Caco-2 (cell line): ENCODE results near the gene WDR1. TPM values are rescaled to one million over a fixed set of nuclear protein-coding genes. Genes with fewer than 3 reads are reported as not detected.

Experiments used
- BruUV-seq: library from RNA; stranded (reverse); fragments of 400-500 nt; replicated peaks from 2 replicates; lab custom pipeline; 2021; lab: Mats Ljungman, UMichigan
- CTCF ChIA-PET: fragments of 300-600 bp; sonication (Branson Sonifier 250); formaldehyde crosslinking; loops from one replicate; lab custom pipeline; 2022; ENCODE audit warnings: antibody characterized with exemption; lab: Charles Lee
- POLR2A ChIA-PET: fragments of 300-600 bp; sonication (Branson Sonifier 250); formaldehyde crosslinking; loops from one replicate; lab custom pipeline; 2022; ENCODE audit warnings: antibody characterized with exemption; lab: Charles Lee
- DNase-seq, 2 experiments: peaks; one replicate each; pipeline versions ENCODE4 v3.0.0 to v3.0.0-alpha.2; 2020 to 2022
- H3K27me3 ChIP-seq: replicated peaks from 2 replicates; pipeline ENCODE4 v1.6.0; 2011; ENCODE audit warnings: low read length; ENCODE audit not compliant: control insufficient read depth, insufficient read depth
- H3K36me3 ChIP-seq: 2 replicates; pipeline ENCODE4 v1.5.1; 2011; ENCODE audit warnings: low read length; ENCODE audit not compliant: control insufficient read depth, insufficient read depth
- H3K4me1 ChIP-seq: fragments of 250-450 bp; sonication (Bioruptor Pico); 2 replicates; pipeline ENCODE4 v1.5.1; 2020; ENCODE audit warnings: mild to moderate bottlenecking
- H3K4me3 ChIP-seq: 2 replicates; pipeline ENCODE4 v1.5.1; 2011; ENCODE audit warnings: low read depth, mild to moderate bottlenecking, control low read depth, low read length
- H3K9me3 ChIP-seq: fragments of 250-450 bp; sonication (Bioruptor Pico); 2 replicates; pipeline ENCODE4 v1.5.1; 2020; ENCODE audit warnings: mild to moderate bottlenecking, moderate library complexity
- H3K27ac Mint-ChIP-seq: one replicate; pipeline ENCODE4 v1.8.0; 2022; ENCODE audit warnings: mixed read lengths; ENCODE audit not compliant: unreplicated experiment
- H3K27me3 Mint-ChIP-seq: one replicate; pipeline ENCODE4 v1.8.0; 2022; ENCODE audit warnings: mixed read lengths; ENCODE audit not compliant: insufficient read depth, unreplicated experiment
- H3K36me3 Mint-ChIP-seq: one replicate; pipeline ENCODE4 v1.8.0; 2022; ENCODE audit warnings: mild to moderate bottlenecking, mixed read lengths; ENCODE audit not compliant: insufficient read depth, unreplicated experiment
- H3K4me1 Mint-ChIP-seq: one replicate; pipeline ENCODE4 v1.8.0; 2022; ENCODE audit warnings: low read depth, mixed read lengths; ENCODE audit not compliant: unreplicated experiment
- H3K4me3 Mint-ChIP-seq: one replicate; pipeline ENCODE4 v1.8.0; 2022; ENCODE audit warnings: mild to moderate bottlenecking, moderate library complexity, mixed read lengths; ENCODE audit not compliant: unreplicated experiment
- H3K9me3 Mint-ChIP-seq: one replicate; pipeline ENCODE4 v1.8.0; 2022; ENCODE audit warnings: mixed read lengths; ENCODE audit not compliant: unreplicated experiment
- CTCF ChIP-seq, 2 experiments: fragments of 200-600 bp in 1 of 2; IDR thresholded peaks; 1 replicate in 1 of 2; 2 replicates in 1 of 2; pipeline versions ENCODE4 v1.5.1 to v1.8.0; 2011 to 2022; ENCODE audit warnings: antibody characterized with exemption in 1 of 2, control low read depth in 1 of 2, inconsistent platforms in 1 of 2, low read depth in 1 of 2, low read length in 1 of 2, mild to moderate bottlenecking in 1 of 2, moderate library complexity in 1 of 2; ENCODE audit not compliant: insufficient read depth in 1 of 2, severe bottlenecking in 1 of 2, unreplicated experiment in 1 of 2
- intact Hi-C: fragments of 100-400 bp; cut with micrococcal nuclease; formaldehyde crosslinking; loops from one replicate; pipeline ENCODE4 v1.10.0; 2022; ENCODE audit not compliant: unreplicated experiment
- total RNA-seq: library from RNA; stranded (reverse); gene quantifications from 2 replicates; pipeline ENCODE4 v1.2.3, GENCODE V29; 2022

The WDR1 gene
- total RNA-seq, 1 experiment from 2014 or later, result 250 TPM

- no TSS peak for BruUV-seq
- Mint-ChIP-seq H3K4me3 (no peak overlapping the region), H3K27ac (no peak overlapping the region), H3K9me3 (no peaks in the 10 kb centered on the region), H3K27me3 (no peaks in the 10 kb centered on the region), H3K4me1 (peaks cover 25% of the 10 kb centered on the region), H3K36me3 (no peaks in the 10 kb centered on the region)
- Histone ChIP-seq H3K4me3 (no peak overlapping the region), H3K36me3 (no peaks in the 10 kb centered on the region), H3K4me1 (peaks cover 33% of the 10 kb centered on the region), H3K9me3 (no peaks in the 10 kb centered on the region), H3K27me3 (no peaks in the 10 kb centered on the region)
- POLR2A ChIA-PET, result interaction anchor here (0.6 kb wide), 1 partner anchor 11 kb away, joined by 3 read pairs; no protein-coding TSS in a partner anchor
- TF ChIP-seq CTCF (IDR thresholded peaks at IDR 0.05; ENCODE audit: insufficient read depth in 1 of 2, low read depth in 1 of 2, low read length in 1 of 2, severe bottlenecking in 1 of 2, unreplicated experiment in 1 of 2), result no peak
- CTCF ChIA-PET, result no interaction called here
- DNase-seq, result peak in 1 of 2 experiments; percentile 7
- intact Hi-C loops, result no loop called here
These were observed 85.5 kb downstream of the WDR1 start for GRCh38 chr4:10030972-10031667.

- intact Hi-C loops, result loop anchor here (2.0 kb wide), 1 partner anchor 15 kb away; no protein-coding TSS in a partner anchor
- ChIA-PET CTCF (no interaction called here), POLR2A (no interaction called here)
- Histone ChIP-seq H3K4me1 (peaks cover 42% of the 10 kb centered on the region), H3K4me3 (no peak overlapping the region), H3K27me3 (no peaks in the 10 kb centered on the region), H3K9me3 (no peaks in the 10 kb centered on the region), H3K36me3 (no peaks in the 10 kb centered on the region)
- H3K36me3 Mint-ChIP-seq, result no peaks in the 10 kb centered on the region
- no peaks in the 10 kb centered on the region for H3K9me3 Mint-ChIP-seq
- H3K27ac Mint-ChIP-seq, result peak overlapping the region; percentile 30
- H3K27me3 Mint-ChIP-seq, result no peaks in the 10 kb centered on the region
- DNase-seq, result no peak
- H3K4me1 Mint-ChIP-seq, result peaks cover 36% of the 10 kb centered on the region
- no peak overlapping the region for H3K4me3 Mint-ChIP-seq
- no TSS peak for BruUV-seq
- TF ChIP-seq CTCF (IDR thresholded peaks at IDR 0.05; ENCODE audit: insufficient read depth in 1 of 2, low read depth in 1 of 2, low read length in 1 of 2, severe bottlenecking in 1 of 2, unreplicated experiment in 1 of 2), result no peak
These were observed 87.2 kb downstream of the WDR1 start for GRCh38 chr4:10029403-10029802.

- no peaks in the 10 kb centered on the region for H3K9me3 ChIP-seq
- CTCF ChIA-PET, result no interaction called here
- intact Hi-C loops, result loop anchor here (2.0 kb wide), 1 partner anchor 16 kb away; no protein-coding TSS in a partner anchor
- Mint-ChIP-seq H3K4me3 (no peak overlapping the region), H3K27me3 (no peaks in the 10 kb centered on the region), H3K27ac (peak overlapping the region; percentile 30), H3K4me1 (peaks cover 41% of the 10 kb centered on the region), H3K36me3 (no peaks in the 10 kb centered on the region), H3K9me3 (no peaks in the 10 kb centered on the region)
- BruUV-seq, result no TSS peak
- H3K4me1 ChIP-seq, result peaks cover 47% of the 10 kb centered on the region
- no peak overlapping the region for H3K4me3 ChIP-seq
- POLR2A ChIA-PET, result no interaction called here
- no peaks in the 10 kb centered on the region for H3K27me3 ChIP-seq
- peak; percentile 41 to 57 for DNase-seq
- no peak for TF ChIP-seq CTCF (IDR thresholded peaks at IDR 0.05; ENCODE audit: insufficient read depth in 1 of 2, low read depth in 1 of 2, low read length in 1 of 2, severe bottlenecking in 1 of 2, unreplicated experiment in 1 of 2)
- no peaks in the 10 kb centered on the region for H3K36me3 ChIP-seq
These were observed 87.7 kb downstream of the WDR1 start for GRCh38 chr4:10028910-10029309.
